HEK293T (cell line): ENCODE measurements around the gene BPGM.

Experiments
- ARNT ChIP-seq: fragments of 450-650 bp; IDR thresholded peaks from 2 replicates; pipeline ENCODE4 v1.6.1; 2017; ENCODE audit warnings: mild to moderate bottlenecking
- ELF4 ChIP-seq: fragments of 450-650 bp; IDR thresholded peaks from 2 replicates; pipeline ENCODE4 v1.6.1; 2017; ENCODE audit warnings: antibody characterized with exemption
- FOXA1 ChIP-seq: fragments of 450-650 bp; IDR thresholded peaks from 2 replicates; pipeline ENCODE4 v1.6.1; 2016; ENCODE audit warnings: mild to moderate bottlenecking
- FOXK2 ChIP-seq: fragments of 450-650 bp; IDR thresholded peaks from 2 replicates; pipeline ENCODE4 v1.6.1; 2016; ENCODE audit warnings: mild to moderate bottlenecking
- FOXM1 ChIP-seq: fragments of 450-650 bp; IDR thresholded peaks from 2 replicates; pipeline ENCODE4 v1.6.1; 2017; ENCODE audit warnings: mild to moderate bottlenecking, borderline replicate concordance
- HDGF ChIP-seq: fragments of 450-650 bp; IDR thresholded peaks from 2 replicates; pipeline ENCODE4 v1.6.1; 2017; ENCODE audit warnings: antibody characterized with exemption, borderline replicate concordance
- NFRKB ChIP-seq: fragments of 450-650 bp; IDR thresholded peaks from 2 replicates; pipeline ENCODE4 v1.6.1; 2016; ENCODE audit warnings: mild to moderate bottlenecking, moderate library complexity
- SP1 ChIP-seq: fragments of 450-650 bp; IDR thresholded peaks from 2 replicates; pipeline ENCODE4 v1.6.1; 2017
- SUZ12 ChIP-seq: fragments of 450-650 bp; IDR thresholded peaks from 2 replicates; pipeline ENCODE4 v1.6.1; 2016; ENCODE audit warnings: mild to moderate bottlenecking
- TARDBP ChIP-seq: fragments of 450-650 bp; IDR thresholded peaks from 2 replicates; pipeline ENCODE4 v1.6.1; 2016
- ZNF384 ChIP-seq: fragments of 450-650 bp; IDR thresholded peaks from 2 replicates; pipeline ENCODE4 v1.6.1; 2016

DNA sequence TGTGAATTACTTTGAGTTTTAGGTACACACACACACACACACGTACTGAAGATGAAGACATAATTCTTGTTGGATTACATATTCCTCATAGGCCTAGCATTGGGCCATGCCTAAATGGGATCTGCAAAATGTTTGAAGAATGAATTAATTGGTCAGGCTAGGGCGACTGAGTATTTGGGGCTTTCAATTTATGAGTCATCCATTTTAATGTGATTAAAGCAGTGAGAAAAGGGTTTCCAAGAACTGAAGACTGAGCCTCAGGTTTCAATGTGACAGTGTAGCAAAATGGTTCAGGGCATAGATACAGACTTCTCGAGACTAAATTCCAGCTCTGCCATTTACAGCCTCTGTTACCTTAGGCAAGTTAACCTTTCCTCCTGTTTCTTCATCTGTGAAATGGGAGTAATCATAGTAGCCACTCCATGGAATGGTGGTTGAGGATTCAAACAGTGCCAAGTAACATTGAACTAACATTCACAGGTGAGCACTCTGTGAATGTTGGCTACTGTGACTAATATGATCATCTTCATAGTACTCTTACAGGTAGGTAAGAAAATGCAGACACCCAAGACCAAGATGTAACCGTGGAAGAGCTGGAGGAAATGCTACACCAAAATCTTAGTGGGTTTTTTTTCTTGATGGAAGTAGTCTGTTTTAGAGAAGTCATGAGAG lies 7.6 kb downstream of the BPGM start:
- TF ChIP-seq HDGF (no peak), FOXM1 (no peak), FOXA1 (no peak), FOXK2 (no peak), ZNF384 (no peak), ELF4 (no peak), SUZ12 (no peak), ARNT (no peak), NFRKB (no peak), TARDBP (no peak), SP1 (no peak)
